ENCODE measurements around the gene MICAL3.
A peak's percentile ranks its signal among the peaks of the same experiment; 100 is the strongest.
"Not testable (repeated sequence)": the region's sequence is repeated elsewhere in the genome, so short reads cannot be mapped to it uniquely, and the experiment has no call there.

MICAL3 gene

DNA sequence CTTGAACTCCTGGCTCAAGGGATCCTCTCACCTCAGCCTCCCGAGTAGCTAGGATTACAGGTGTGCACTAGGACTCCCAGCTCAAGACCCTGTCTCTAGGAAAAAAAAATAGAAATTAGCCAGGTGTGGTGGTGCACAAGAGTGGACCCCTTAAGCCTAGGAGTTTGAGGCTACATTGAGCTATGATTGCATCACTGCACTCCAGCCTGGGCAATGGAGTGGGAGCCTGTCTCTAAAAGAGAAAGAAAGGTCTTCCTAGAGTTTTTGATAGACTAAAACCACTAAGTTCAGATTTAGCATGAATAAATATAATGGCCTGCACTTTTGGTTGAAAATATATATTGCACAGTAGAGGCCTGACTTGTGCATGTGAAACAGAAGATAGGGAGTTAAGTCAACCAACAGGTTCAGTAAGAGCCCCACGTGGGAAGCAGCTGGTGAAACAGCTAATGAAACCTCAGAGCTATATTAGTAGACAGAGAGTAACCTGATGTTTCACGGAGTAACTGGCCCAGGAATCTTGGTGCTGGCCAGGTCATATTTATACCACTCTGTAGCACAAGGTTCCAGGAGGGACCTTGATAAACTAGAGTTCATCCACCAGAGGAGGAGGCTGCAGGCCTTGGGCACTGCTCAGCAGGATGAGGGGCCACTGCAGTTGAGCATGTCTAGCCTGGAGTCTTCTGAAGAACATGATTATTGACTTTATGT is 4.6 kb upstream of the MICAL3 start:
- DNase-seq, result no peak

GRCh38 chr22:18025898-18026297 is 1.5 kb upstream of the MICAL3 start:
- not testable (repeated sequence) for DNase-seq

GRCh38 chr22:18024956-18025720 is 777 bp upstream of the MICAL3 start:
- DNase-seq, result no peak

DNA sequence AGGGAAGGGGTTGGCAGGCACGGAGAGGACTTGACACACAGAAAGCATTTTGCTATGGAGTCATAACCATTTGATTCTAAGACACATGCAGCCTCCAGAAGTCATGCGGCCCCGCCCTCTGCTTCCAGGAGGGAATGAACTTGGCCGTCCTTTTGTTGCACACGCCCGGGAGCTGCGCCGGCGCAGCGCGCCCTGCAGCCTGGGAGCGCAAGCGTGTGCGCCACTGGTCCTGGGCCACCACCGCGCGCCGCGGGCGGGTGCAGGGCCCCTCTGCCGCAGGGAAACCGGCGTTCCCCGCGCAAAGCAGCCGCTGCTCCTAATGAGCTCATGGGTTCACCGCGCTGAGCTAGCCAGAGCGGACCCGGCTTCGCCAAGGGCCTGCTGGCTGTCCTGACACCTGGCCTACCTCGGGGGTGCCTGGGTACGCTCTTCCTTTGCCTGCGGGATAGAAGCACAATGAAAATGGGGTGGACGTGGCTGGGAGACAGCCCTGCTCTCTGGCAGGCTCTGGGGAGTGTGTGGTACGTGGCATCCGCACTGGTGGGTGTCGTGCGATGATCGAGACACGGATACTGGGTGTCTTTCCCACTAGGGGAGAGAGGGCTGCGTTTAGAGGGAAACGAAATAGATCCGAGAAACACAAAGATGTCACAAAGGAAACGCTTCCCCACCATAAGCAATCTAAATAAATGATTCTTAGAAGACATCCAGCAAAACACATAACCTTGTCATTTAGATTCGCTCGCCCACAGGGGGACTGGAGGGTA is 669 bp downstream of the MICAL3 start:
- DNase-seq, result no peak

DNA sequence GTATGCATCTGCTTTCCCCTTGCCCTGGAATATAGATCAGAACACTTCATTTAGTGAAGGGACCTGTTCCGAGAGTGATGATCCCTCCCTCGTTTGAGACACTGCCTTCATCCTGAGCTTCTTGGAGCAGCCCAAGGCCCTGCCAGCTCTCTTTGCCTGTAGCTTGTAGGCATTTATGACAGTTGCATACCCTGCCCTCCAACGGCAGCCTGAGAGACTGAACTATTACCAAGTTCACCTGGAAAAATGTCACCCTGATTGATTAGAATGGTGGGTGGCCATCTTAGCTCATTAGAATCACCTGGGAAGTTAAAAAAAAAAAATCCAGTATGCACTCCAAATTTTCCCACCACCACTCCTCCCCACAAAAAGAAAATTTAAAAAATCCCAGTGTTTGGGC is 1.5 kb downstream of the MICAL3 start:
- no peak for DNase-seq

- no peak for DNase-seq
Measured at GRCh38 chr22:18021431-18021830, 2.9 kb downstream of the MICAL3 start.

- not testable (repeated sequence) for DNase-seq
Measured at GRCh38 chr22:18020743-18021142, 3.6 kb downstream of the MICAL3 start.

DNA sequence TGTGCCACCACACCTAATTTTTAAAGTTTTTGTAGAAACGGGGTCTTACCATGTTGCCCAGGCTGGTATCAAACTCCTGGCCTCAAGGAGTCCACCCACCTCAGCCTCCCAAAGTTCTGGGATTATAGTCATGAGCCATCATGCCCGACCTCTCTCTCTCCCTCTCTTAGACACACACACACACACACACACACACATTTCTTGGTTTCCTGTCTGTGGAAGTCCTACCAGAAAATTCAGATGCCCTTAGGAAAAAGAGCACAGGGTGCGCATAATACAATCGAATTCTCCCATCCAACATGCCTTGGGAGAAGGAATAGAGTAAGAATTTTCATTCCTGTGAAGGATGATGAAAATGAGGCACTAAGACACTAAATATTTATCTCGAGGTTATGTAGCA is 10.4 kb downstream of the MICAL3 start:
- DNase-seq, result no peak

DNA sequence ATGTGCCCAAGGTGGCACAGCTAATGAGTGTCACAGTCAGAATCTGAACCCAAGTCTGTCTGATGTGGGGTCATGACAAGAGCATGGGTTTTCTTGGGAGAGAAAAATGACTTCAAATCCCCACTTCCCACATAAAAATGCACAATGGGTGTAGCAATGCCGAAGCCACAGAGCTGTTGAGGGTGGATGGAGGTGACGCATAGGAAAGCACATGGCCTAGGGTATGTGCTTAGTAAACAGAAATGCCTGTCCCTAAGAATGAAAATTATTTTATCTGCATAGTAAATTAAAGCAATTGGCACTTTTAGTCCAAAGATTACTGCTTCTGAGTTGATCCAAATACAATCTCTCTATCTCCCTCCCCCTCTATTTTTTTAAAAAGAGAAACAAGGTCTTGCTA is 10.9 kb downstream of the MICAL3 start:
- no peak for DNase-seq

GRCh38 chr22:18012531-18012930 is 11.8 kb downstream of the MICAL3 start:
- DNase-seq, result no peak

GRCh38 chr22:18010266-18010665 is 14.1 kb downstream of the MICAL3 start:
- DNase-seq, result no peak

DNA sequence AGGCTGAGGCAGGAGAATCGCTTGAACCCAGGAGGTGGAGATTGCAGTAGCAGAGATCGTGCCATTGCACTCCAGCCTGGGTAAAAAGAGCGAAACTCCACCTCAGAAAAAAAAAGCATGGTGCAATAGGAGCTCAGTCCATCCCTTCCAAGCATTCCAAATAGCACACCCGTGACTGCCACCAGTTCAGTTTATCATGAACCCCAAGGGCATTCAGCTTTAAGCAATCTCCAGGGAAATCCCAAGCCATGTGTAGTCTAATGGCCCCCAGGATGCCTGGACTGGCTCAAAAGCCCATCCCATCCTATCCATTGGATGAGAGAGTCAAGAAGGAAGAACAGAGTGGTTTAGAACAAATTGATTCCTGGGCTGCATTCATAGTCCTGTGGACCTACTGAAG is 16.2 kb downstream of the MICAL3 start:
- no peak for DNase-seq

DNA sequence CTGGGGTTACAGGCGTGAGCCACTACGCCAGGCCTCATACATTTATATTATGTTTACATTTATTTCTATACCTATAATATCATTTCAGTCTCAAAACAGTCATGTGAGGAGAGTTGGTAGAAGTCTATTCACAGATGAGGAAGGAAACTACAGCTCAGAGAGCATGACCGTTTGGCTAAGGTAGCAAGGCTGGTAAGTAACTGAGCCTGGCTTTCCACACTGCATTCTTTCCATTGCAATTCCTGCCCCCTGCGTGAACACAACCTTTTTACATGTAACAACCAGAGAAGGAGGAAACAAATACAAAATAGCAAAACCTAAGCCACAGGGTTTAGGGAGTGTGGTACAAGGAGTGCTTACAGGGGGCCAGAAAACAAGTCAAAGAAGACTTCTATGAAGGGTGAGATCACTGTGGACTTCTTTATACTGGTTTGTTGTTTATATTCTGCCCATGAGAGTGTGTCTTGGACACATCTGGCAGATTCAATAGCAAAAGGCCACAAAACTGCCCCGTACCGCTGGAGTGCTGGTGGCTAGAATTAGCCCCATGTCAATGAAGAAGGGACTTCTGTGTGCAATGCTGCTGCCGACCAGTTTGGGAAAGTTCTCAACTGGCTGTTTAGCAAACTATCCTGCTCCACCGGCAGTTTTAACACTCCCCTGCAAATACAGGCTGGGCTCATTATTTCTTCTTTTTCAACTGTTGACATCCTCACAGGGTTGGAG is 19.0 kb downstream of the MICAL3 start:
- no peak for DNase-seq

DNA sequence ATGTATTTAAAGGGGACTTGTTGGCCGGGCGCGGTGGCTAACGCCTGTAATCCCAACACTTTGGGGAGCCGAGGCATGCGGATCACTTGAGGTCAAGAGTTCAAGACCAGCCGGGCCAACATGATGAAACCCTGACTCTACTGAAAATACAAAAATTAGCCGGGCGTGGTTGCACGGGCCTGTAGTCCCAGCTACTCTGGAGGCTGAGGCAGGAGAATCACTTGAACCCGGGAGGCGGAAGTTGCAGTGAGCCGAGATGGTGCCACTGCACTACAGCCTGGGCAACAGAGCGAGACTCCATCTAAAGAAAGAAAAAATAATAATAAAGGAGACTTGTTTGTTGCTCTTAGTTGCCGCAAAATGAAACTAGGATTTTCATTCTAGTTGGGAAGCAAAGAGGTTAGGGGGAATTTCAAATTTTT is 22.5 kb downstream of the MICAL3 start:
- DNase-seq, result not testable (repeated sequence)

GRCh38 chr22:18001040-18001893 is 23.1 kb downstream of the MICAL3 start:
- DNase-seq, result peak; percentile 39 to 73 (median 50)

DNA sequence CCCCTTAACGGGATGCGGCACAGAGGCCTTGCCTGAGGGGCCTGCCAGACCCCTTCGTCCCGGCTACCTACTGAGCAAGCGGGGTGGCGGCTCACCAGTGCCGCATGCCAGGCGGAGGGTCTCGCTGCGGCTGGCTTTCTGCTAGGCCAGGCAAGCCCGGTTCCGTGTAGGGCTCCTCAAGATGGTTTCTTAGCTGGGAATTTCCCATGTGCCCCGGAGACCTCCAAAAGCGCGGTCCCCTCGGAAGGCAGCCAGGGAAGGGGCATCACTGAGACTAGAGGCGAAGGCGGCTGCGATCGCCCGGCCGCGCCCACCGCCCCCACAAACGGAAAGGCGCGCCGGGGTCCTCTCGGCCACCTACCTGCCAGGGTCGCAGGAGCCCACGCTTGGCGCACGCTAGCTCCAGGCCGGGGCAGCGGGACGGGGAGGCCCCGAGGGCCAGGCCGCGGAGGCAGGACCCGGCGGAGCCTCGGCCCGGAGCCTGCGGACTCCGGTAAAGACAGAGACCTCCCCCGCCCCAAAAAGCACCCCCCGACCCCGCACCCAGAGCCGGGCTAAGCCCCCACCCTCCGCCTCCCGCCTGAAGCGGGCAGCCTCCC is 23.8 kb downstream of the MICAL3 start:
- no peak for DNase-seq

DNA sequence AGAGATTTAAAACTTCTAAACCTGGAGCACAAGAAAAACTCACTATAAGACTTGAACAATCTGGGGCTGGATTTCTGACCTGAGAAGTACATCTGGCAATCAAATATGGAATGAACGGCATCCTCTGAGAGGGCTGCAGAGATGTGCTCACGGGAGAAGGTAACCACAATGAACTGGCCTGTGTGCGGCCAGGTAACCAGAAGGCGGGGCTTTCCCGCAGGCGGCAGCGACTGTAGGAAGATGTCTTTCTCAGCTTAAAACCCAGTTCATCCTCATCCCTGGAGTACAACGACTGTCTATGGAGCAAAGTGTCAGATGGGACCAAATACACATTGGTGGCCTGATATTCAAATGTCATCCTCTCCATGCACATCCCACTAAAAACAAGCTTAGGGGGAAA is 24.5 kb downstream of the MICAL3 start:
- no peak for DNase-seq

GRCh38 chr22:17998913-17999312 is 25.4 kb downstream of the MICAL3 start:
- no peak for DNase-seq

DNA sequence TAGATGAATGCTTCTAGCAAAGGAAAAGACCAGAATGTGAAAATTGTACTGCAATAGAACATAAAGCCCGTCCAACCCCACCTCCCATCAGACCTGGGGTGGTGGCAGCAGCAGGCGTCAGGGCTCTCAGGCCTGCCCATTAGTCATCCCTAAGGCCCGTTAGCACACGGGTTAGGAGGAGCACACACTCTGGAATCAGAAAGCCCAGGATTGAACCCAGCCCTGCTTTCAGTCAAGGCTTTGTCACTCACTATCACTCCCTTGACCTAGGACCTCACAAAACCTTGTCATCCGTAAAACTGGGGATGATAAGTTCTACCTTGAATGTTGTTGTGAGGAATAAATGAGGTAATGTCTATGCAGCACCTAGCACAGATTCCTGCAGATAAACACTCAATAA is 26.9 kb downstream of the MICAL3 start:
- no peak for DNase-seq

DNA sequence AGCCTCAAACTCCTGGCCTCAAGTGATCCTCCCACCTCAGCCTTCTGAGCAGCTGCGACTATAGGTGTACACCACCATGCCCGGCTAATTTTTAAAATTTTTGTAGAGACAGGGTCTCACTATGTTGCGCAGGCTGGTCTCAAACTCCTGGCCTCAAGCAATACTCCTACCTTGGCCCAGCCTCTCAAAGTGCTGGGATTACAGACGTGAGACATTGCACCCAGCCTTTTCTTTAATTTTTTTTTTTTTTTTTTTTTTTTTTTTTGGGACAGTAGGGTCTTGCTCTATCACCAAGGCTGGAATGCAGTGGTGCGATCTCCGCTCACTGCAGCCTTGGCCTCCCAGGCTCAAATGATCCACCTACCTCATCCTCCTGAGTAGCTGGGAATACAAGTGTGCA is 29.1 kb downstream of the MICAL3 start:
- DNase-seq, result not testable (repeated sequence)

GRCh38 chr22:17994424-17995108 is 29.8 kb downstream of the MICAL3 start:
- DNase-seq, result no peak

Data from activated CD4-positive, CD25-positive, alpha-beta regulatory T cell (primary cell).